ENCODE measurements around the gene PARD3. TPM values are rescaled to one million over a fixed set of nuclear protein-coding genes. Genes with fewer than 3 reads are reported as not detected.

Gene PARD3
- total and polyA plus RNA-seq, 10 of the 15 experiments (the other 5 are each of a cell fraction or from before 2014, with no cell fraction given): 2.6 to 43.1 (median 13.9) TPM

DNA sequence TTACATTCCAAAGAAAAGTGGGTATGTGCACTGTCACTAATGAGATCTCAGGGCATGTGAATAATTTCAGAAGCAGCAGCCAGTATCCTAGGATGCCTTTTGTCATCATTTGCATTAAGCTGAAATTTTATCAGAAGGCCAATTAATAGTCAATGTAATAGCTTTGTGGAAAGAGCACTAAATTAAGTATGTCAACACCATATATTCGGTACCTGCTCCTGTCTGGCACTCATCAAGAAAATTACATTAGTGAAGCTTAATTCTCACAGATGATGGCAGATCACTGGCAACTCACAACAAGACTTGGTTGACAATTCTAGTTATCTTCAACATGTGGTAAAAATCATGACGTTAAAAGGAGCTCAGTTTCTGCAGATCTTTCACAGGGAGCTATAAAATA is 271.4 kb downstream of the PARD3 start:
- Histone ChIP-seq H4K20me1 (ENCODE audit: control insufficient read depth, insufficient read depth) (no peaks in the 10 kb centered on the region), H3K4me2 (ENCODE audit: control insufficient read depth, insufficient read depth) (no peak overlapping the region), H3K9me3 (replicated peaks; ENCODE audit: control insufficient read depth, insufficient read depth, low read length) (no peaks in the 10 kb centered on the region), H3K79me2 (ENCODE audit: control insufficient read depth, insufficient read depth, low read length) (no peaks in the 10 kb centered on the region), H3K4me1 (ENCODE audit: control insufficient read depth, insufficient read depth, low read length) (peaks cover 4% of the 10 kb centered on the region), H3K27me3 (replicated peaks in 1 of 2; ENCODE audit: control insufficient read depth in 2 of 2, insufficient read depth in 2 of 2, low read length in 1 of 2) (0 out of 4 replicates have a peak, but pooled peaks cover 0 to 2% of the 10 kb centered on the region in 2 experiments), H3K27ac (ENCODE audit: control insufficient read depth, insufficient read depth) (no peak overlapping the region), H3K36me3 (ENCODE audit: control insufficient read depth in 2 of 2, insufficient read depth in 2 of 2, low read length in 1 of 2) (no peaks in the 10 kb centered on the region), H3K4me3 (no peak overlapping the region), H3K9ac (ENCODE audit: control insufficient read depth, insufficient read depth, low read length) (no peak overlapping the region), H2AFZ (ENCODE audit: control insufficient read depth, low read depth, low read length) (no peak overlapping the region)
- ChIA-PET POLR2A (interaction anchor here (0.7 to 1.0 kb wide), 2 partner anchors 22 to 70 kb away, joined by 3 to 4 read pairs; no protein-coding TSS in a partner anchor), CTCF (interaction anchor here (0.7 to 1.4 kb wide), 8 partner anchors 15 to 1215 kb away, joined by 3 to 6 read pairs (median 3); no protein-coding TSS in a partner anchor), SMC1A (ENCODE audit: uncharacterized antibody, unreplicated experiment) (interaction anchor here (0.6 to 1.4 kb wide), 9 partner anchors 14 to 89 kb away, joined by 3 to 5 read pairs (median 3); no protein-coding TSS in a partner anchor), RAD21 (ENCODE audit: unreplicated experiment) (interaction anchor here (0.6 to 1.3 kb wide), 2 partner anchors 70 to 225 kb away, joined by 3 read pairs; no protein-coding TSS in a partner anchor)
- FAIRE-seq (no peak), ATAC-seq (no peak), DNase-seq (ENCODE audit: low read depth, low spot score) (no peak)
- no TSS peak for BruUV-seq (replicated peaks)
- intact Hi-C loops (cut with micrococcal nuclease; ENCODE audit: unreplicated experiment) (no loop called here), in situ Hi-C loops (cut with MboI) (no loop called here)
- 60% methylated on average over 2 of the region's 2 CpGs for WGBS (ENCODE audit: insufficient coverage, insufficient replicate concordance, low lambda C conversion rate, missing lambda C conversion rate)
- no peak for TF ChIP-seq RAD51 (IDR thresholded peaks at IDR 0.05)
- no peak for TF ChIP-seq FOXM1 (IDR thresholded peaks at IDR 0.05; ENCODE audit: low read depth, low read length)
- TF ChIP-seq CREM (IDR thresholded peaks at IDR 0.05; ENCODE audit: low read depth): no peak
- no peak for TF ChIP-seq STAT1 (conservative IDR thresholded peaks at IDR 0.05)
- no peak for TF ChIP-seq ATF7 (IDR thresholded peaks at IDR 0.05; ENCODE audit: low read depth)
- no peak for TF ChIP-seq NFIC (IDR thresholded peaks at IDR 0.05; ENCODE audit: low read depth, low read length)
- TF ChIP-seq ZNF274 (IDR thresholded peaks at IDR 0.05; ENCODE audit: insufficient read depth, insufficient read length): no peak
- no peak for TF ChIP-seq NFYA (IDR thresholded peaks at IDR 0.05; ENCODE audit: borderline replicate concordance, low read depth, low read length)
- TF ChIP-seq EP300 (IDR thresholded peaks at IDR 0.05; ENCODE audit: borderline replicate concordance in 1 of 2, control insufficient read depth in 1 of 2, low read depth in 2 of 2, low read length in 2 of 2): no peak
- no peak for TF ChIP-seq WRNIP1 (IDR thresholded peaks at IDR 0.05; ENCODE audit: borderline replicate concordance, low read depth, low read length)
- no peak for TF ChIP-seq BHLHE40 (IDR thresholded peaks at IDR 0.05; ENCODE audit: borderline replicate concordance in 1 of 2, low read depth in 2 of 2, low read length in 1 of 2)
- TF ChIP-seq, protein P1, sequence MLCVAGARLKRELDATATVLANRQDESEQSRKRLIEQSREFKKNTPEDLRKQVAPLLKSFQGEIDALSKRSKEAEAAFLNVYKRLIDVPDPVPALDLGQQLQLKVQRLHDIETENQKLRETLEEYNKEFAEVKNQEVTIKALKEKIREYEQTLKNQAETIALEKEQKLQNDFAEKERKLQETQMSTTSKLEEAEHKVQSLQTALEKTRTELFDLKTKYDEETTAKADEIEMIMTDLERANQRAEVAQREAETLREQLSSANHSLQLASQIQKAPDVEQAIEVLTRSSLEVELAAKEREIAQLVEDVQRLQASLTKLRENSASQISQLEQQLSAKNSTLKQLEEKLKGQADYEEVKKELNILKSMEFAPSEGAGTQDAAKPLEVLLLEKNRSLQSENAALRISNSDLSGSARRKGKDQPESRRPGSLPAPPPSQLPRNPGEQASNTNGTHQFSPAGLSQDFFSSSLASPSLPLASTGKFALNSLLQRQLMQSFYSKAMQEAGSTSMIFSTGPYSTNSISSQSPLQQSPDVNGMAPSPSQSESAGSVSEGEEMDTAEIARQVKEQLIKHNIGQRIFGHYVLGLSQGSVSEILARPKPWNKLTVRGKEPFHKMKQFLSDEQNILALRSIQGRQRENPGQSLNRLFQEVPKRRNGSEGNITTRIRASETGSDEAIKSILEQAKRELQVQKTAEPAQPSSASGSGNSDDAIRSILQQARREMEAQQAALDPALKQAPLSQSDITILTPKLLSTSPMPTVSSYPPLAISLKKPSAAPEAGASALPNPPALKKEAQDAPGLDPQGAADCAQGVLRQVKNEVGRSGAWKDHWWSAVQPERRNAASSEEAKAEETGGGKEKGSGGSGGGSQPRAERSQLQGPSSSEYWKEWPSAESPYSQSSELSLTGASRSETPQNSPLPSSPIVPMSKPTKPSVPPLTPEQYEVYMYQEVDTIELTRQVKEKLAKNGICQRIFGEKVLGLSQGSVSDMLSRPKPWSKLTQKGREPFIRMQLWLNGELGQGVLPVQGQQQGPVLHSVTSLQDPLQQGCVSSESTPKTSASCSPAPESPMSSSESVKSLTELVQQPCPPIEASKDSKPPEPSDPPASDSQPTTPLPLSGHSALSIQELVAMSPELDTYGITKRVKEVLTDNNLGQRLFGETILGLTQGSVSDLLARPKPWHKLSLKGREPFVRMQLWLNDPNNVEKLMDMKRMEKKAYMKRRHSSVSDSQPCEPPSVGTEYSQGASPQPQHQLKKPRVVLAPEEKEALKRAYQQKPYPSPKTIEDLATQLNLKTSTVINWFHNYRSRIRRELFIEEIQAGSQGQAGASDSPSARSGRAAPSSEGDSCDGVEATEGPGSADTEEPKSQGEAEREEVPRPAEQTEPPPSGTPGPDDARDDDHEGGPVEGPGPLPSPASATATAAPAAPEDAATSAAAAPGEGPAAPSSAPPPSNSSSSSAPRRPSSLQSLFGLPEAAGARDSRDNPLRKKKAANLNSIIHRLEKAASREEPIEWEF (IDR thresholded peaks at IDR 0.05; ENCODE audit: insufficient replicate concordance, low read depth, low read length): no peak
- TF ChIP-seq, protein P2, sequence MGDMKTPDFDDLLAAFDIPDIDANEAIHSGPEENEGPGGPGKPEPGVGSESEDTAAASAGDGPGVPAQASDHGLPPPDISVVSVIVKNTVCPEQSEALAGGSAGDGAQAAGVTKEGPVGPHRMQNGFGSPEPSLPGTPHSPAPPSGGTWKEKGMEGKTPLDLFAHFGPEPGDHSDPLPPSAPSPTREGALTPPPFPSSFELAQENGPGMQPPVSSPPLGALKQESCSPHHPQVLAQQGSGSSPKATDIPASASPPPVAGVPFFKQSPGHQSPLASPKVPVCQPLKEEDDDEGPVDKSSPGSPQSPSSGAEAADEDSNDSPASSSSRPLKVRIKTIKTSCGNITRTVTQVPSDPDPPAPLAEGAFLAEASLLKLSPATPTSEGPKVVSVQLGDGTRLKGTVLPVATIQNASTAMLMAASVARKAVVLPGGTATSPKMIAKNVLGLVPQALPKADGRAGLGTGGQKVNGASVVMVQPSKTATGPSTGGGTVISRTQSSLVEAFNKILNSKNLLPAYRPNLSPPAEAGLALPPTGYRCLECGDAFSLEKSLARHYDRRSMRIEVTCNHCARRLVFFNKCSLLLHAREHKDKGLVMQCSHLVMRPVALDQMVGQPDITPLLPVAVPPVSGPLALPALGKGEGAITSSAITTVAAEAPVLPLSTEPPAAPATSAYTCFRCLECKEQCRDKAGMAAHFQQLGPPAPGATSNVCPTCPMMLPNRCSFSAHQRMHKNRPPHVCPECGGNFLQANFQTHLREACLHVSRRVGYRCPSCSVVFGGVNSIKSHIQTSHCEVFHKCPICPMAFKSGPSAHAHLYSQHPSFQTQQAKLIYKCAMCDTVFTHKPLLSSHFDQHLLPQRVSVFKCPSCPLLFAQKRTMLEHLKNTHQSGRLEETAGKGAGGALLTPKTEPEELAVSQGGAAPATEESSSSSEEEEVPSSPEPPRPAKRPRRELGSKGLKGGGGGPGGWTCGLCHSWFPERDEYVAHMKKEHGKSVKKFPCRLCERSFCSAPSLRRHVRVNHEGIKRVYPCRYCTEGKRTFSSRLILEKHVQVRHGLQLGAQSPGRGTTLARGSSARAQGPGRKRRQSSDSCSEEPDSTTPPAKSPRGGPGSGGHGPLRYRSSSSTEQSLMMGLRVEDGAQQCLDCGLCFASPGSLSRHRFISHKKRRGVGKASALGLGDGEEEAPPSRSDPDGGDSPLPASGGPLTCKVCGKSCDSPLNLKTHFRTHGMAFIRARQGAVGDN (IDR thresholded peaks at IDR 0.05): no peak
- no peak for TF ChIP-seq EED (IDR thresholded peaks at IDR 0.05; ENCODE audit: low read depth)

All from GM12878 (cell line).